CD4-positive, alpha-beta memory T cell (primary cell): ENCODE data around the gene MDP1. TPM values are rescaled to one million over a fixed set of nuclear protein-coding genes. Genes with fewer than 3 reads are reported as not detected.

Experiments
- CTCF ChIA-PET: fragments of 350-600 bp; sonication (Branson Sonifier 250); formaldehyde crosslinking; loops from one replicate; lab custom pipeline; 2021; ENCODE audit warnings: inconsistent platforms; ENCODE audit not compliant: partially characterized antibody; lab: Charles Lee
- POLR2A ChIA-PET: fragments of 350-600 bp; sonication (Branson Sonifier 250); formaldehyde crosslinking; loops from one replicate; lab custom pipeline; 2021; ENCODE audit not compliant: partially characterized antibody; lab: Charles Lee
- DNase-seq, 5 donors: peaks; one replicate each; pipeline versions ENCODE4 v3.0.0 to v3.0.0-alpha.2; 2020 to 2022; ENCODE audit warnings: mixed read lengths in 1 of 5
- H3K27ac ChIP-seq: one replicate; pipeline ENCODE4 v1.7.0; 2013; ENCODE audit warnings: low read depth, low read length
- H3K27me3 ChIP-seq: 2 replicates; pipeline ENCODE4 v1.7.0; 2013; ENCODE audit warnings: mild to moderate bottlenecking, low read length, moderate library complexity; ENCODE audit not compliant: insufficient read depth
- H3K36me3 ChIP-seq: 2 replicates; pipeline ENCODE4 v1.7.0; 2013; ENCODE audit warnings: mild to moderate bottlenecking, low read length, moderate library complexity; ENCODE audit not compliant: insufficient read depth
- H3K4me1 ChIP-seq: 2 replicates; pipeline ENCODE4 v1.7.0; 2013; ENCODE audit warnings: mild to moderate bottlenecking, low read length, moderate library complexity; ENCODE audit not compliant: insufficient read depth
- H3K4me3 ChIP-seq, 2 donors: one replicate each; pipeline ENCODE4 v1.7.0; 2013; ENCODE audit warnings: low read length in 2 of 2, mild to moderate bottlenecking in 1 of 2
- H3K9me3 ChIP-seq, 2 donors: one replicate each; pipeline ENCODE4 v1.7.0; 2013; ENCODE audit warnings: low read length in 2 of 2, control low read depth in 1 of 2; ENCODE audit not compliant: control insufficient read depth in 1 of 2
- H3K27ac Mint-ChIP-seq, 7 donors: one replicate each; pipeline ENCODE4 v1.8.0; 2020 to 2021; ENCODE audit warnings: mixed read lengths in 7 of 7, mild to moderate bottlenecking in 6 of 7, inconsistent platforms in 3 of 7, moderate library complexity in 3 of 7
- H3K27me3 Mint-ChIP-seq, 2 donors: one replicate each; pipeline ENCODE4 v1.8.0; 2020 to 2021; ENCODE audit warnings: mixed read lengths in 2 of 2
- H3K36me3 Mint-ChIP-seq, 2 donors: one replicate each; pipeline ENCODE4 v1.8.0; 2020 to 2021; ENCODE audit warnings: mixed read lengths in 2 of 2, inconsistent platforms in 1 of 2, mild to moderate bottlenecking in 1 of 2
- H3K4me1 Mint-ChIP-seq, 4 donors: one replicate each; pipeline ENCODE4 v1.8.0; 2020 to 2021; ENCODE audit warnings: mixed read lengths in 4 of 4, mild to moderate bottlenecking in 1 of 4
- H3K4me3 Mint-ChIP-seq, 8 donors: one replicate each; pipeline ENCODE4 v1.8.0; 2020 to 2021; ENCODE audit warnings: mixed read lengths in 8 of 8, mild to moderate bottlenecking in 7 of 8, moderate library complexity in 6 of 8, inconsistent platforms in 3 of 8
- H3K9me3 Mint-ChIP-seq, 8 donors: one replicate each; pipeline ENCODE4 v1.8.0; 2020 to 2021; ENCODE audit warnings: mixed read lengths in 8 of 8, mild to moderate bottlenecking in 5 of 8, inconsistent platforms in 3 of 8, moderate library complexity in 1 of 8
- intact Hi-C: fragments of 100-400 bp; cut with micrococcal nuclease; formaldehyde crosslinking; loops from one replicate; pipeline ENCODE4 v1.15.1; 2023
- polyA plus RNA-seq, 2 donors: library from polyadenylated mRNA; unstranded; fragments of 300-500 nt; fragmentation: Illumina TruSeq; gene quantifications; one replicate each; pipeline ENCODE4 v1.2.3, GENCODE V29; 2021
- total RNA-seq, 2 experiments: library from RNA; stranded (reverse); gene quantifications; one replicate each; pipeline ENCODE4 v1.2.3, GENCODE V29; 2021

Gene MDP1
- total and polyA plus RNA-seq, 4 experiments from 2014 or later = 12.5 to 28.1 (median 21.3) TPM

DNA sequence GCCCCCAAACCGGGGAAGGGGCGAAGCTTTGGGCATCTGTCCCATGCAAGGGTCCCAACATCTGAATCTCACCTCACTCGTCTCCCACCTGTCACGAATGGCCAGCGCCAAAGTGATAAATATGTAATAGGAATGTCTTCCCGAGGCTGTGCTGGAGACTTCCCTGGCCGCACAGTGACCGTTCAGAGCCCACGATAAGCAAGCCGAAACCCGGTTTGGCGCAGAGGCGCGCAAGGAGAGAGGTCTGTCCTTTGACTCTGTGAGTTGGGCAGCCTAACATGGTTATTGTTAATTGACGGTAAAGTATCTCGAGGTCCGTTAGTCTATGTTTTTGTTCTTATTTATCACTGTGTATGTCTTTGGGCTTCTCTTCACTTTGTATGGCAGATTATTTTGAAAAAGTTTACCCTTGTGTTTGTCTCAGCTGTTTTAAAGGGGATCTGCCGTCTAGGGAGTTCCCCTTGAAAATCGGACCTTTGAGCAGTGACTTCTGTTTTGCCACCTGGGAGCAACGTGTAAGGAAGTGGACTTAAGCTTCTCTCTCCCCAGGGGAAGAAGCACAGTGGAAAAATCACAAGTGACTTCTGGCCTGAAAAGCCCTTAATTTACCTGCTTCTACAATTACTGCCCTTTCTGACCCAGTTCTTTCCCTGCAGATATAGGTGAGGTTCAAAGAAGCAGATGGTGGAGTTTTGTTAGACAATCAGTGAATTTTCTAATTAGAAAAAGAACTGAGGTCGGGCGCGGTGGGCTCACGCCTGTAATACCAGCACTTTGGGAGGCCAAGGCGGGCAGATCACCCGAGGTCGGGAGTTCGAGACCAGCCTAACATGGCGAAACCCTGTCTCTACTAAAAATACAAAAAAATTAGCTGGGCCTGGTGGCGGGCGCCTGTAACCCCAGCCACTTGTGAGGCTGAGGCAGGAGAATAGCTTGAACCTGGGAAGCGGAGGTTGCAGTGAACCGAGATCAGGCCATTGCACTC is 19.5 kb downstream of the MDP1 start:
- peaks cover 0 to 3% (median 0%) of the 10 kb centered on the region in 8 donors for H3K9me3 Mint-ChIP-seq
- Histone ChIP-seq H3K4me3 (peak overlapping the region; percentile 87 to 90), H3K36me3 (peaks cover 15% of the 10 kb centered on the region), H3K4me1 (peaks cover 37% of the 10 kb centered on the region), H3K9me3 (no peaks in the 10 kb centered on the region), H3K27me3 (no peaks in the 10 kb centered on the region), H3K27ac (peak overlapping the region; percentile 98)
- DNase-seq = no peak
- peaks cover 21 to 41% of the 10 kb centered on the region in 2 donors for H3K36me3 Mint-ChIP-seq
- peaks cover 32 to 65% (median 49%) of the 10 kb centered on the region in 4 donors for H3K4me1 Mint-ChIP-seq
- peak overlapping the region; percentile 93 to 98 (median 94) for H3K4me3 Mint-ChIP-seq
- intact Hi-C loops = no loop called here
- peak overlapping the region; percentile 92 to 99 (median 98) for H3K27ac Mint-ChIP-seq
- H3K27me3 Mint-ChIP-seq = no peaks in the 10 kb centered on the region
- CTCF ChIA-PET = interaction anchor here (0.7 to 3.7 kb wide), 9 partner anchors 13 to 219 kb away, joined by 3 to 23 read pairs (median 5); partner anchors contain the start of genes CHMP4A, CIDEB, IRF9 and MDP1
- POLR2A ChIA-PET = interaction anchor here (0.6 to 4.3 kb wide), 36 partner anchors 10 to 1626 kb away, joined by 3 to 107 read pairs (median 6); partner anchors contain the start of genes CBLN3, CHMP4A, DCAF11 and DHRS1

DNA sequence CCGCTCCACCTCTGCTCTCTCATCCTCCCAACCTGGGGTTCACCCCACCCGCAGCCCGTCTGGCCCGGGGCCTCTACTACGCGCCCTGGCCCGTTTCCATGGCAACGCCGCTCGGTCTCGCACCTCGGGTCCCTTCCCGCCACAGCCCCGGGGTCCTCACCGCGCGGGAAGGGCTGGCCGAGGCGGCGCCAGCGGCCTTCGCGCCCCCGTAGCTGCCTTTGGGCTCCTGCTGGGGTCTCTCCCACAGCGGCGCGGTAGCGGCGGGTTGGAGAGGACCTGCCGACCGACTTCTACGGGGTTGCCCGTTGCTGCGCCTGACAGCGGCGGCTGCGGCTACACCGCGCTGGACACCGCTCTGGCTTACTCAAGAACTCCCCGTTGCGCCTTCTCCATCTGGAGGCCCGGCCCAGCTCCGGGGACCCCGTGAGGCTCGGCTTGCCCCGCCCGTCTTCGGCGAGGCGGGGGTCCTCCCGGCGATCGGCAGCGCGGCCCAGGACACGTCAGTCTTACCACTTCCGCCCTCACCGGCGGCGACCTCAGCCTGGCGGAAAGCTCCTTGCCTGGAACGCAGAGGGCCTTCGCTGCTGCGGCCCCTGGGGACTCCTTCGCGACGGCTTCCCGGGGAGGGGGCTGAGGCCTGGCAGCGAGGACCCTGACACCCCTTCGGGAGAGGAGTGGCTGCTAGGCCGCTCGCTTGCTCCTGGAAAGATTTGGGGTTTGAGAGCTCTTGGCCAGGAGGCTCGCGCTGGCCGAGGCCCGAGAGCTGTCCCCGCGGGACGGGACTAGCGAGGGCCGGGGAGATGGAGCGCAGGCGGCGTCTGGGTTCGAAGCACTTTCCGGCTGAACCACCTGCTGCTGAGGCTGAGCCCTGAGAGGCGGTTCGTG is 20.4 kb downstream of the MDP1 start, which contains the start of gene TM9SF1:
Gene TM9SF1 (minus strand): TSS at position 256 of the 885 bp plus-strand sequence. CDS start 422 bp downstream, outside the sequence.
- Histone ChIP-seq H3K27me3 (no peaks in the 10 kb centered on the region), H3K27ac (peak within 1 kb of the TSS; percentile 98), H3K9me3 (no peaks in the 10 kb centered on the region), H3K4me3 (peak within 1 kb of the TSS; percentile 87 to 90), H3K4me1 (peaks cover 37% of the 10 kb centered on the region), H3K36me3 (peaks cover 15% of the 10 kb centered on the region)
- Mint-ChIP-seq H3K4me1 (peaks cover 31 to 65% (median 48%) of the 10 kb centered on the region in 4 donors), H3K4me3 (peak within 1 kb of the TSS; percentile 93 to 98 (median 94)), H3K36me3 (peaks cover 19 to 42% of the 10 kb centered on the region in 2 donors), H3K27me3 (no peaks in the 10 kb centered on the region), H3K27ac (peak within 1 kb of the TSS; percentile 92 to 99 (median 98)), H3K9me3 (peaks cover 0 to 2% (median 0%) of the 10 kb centered on the region in 8 donors)
- ChIA-PET POLR2A (interaction anchor here (0.6 to 4.3 kb wide), 40 partner anchors 9 to 1625 kb away, joined by 3 to 107 read pairs (median 5); partner anchors contain the start of genes CBLN3, CHMP4A, DCAF11 and DHRS1), CTCF (interaction anchor here (0.7 to 3.7 kb wide), 10 partner anchors 14 to 247 kb away, joined by 3 to 23 read pairs (median 5); partner anchors contain the start of genes CHMP4A, CIDEB, IRF9 and MDP1)
- peak; percentile 89 to 92 (median 92) for DNase-seq
- intact Hi-C loops = loop anchor here (1.0 to 2.0 kb wide), 4 partner anchors 18 to 75 kb away; partner anchors contain the start of genes CHMP4A, GMPR2, IRF9 and NEDD8

DNA sequence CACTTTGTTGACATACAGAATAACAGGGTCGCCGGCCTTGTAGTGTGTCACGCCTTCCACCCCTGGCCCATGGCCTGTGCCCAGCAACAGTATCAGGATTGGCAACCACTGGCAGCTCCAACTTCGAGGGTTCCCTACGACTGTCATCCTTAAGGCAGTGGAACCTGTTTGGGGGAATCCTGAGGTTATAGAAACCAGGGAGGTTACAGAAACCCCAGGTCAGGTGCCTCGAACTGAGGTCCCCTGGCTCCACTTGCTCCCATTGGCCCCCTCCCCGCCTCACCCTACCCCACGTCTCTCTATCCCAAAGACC is 21.0 kb downstream of the MDP1 start:
- H3K27me3 ChIP-seq = no peaks in the 10 kb centered on the region
- intact Hi-C loops = loop anchor here (1.0 to 2.0 kb wide), 4 partner anchors 18 to 76 kb away; partner anchors contain the start of genes CHMP4A, GMPR2, IRF9 and NEDD8
- H3K4me1 ChIP-seq = peaks cover 37% of the 10 kb centered on the region
- DNase-seq = no peak
- Mint-ChIP-seq H3K27ac (peak overlapping the region; percentile 92 to 99 (median 97)), H3K27me3 (no peaks in the 10 kb centered on the region), H3K36me3 (peaks cover 19 to 44% of the 10 kb centered on the region in 2 donors), H3K4me1 (peaks cover 32 to 67% (median 53%) of the 10 kb centered on the region in 4 donors), H3K9me3 (peaks cover 0 to 2% (median 0%) of the 10 kb centered on the region in 8 donors), H3K4me3 (peak overlapping the region; percentile 93 to 98 (median 94))
- CTCF ChIA-PET = interaction anchor here (0.9 to 3.7 kb wide), 6 partner anchors 15 to 103 kb away, joined by 3 to 23 read pairs (median 8); partner anchors contain the start of genes CHMP4A, IRF9, MDP1 and TINF2
- no peaks in the 10 kb centered on the region for H3K9me3 ChIP-seq
- peak overlapping the region; percentile 87 to 90 for H3K4me3 ChIP-seq
- H3K36me3 ChIP-seq = peaks cover 15% of the 10 kb centered on the region
- POLR2A ChIA-PET = interaction anchor here (0.7 to 4.3 kb wide), 28 partner anchors 8 to 248 kb away, joined by 3 to 107 read pairs (median 11); partner anchors contain the start of genes CBLN3, CHMP4A, DCAF11 and EMC9
- peak overlapping the region; percentile 98 for H3K27ac ChIP-seq

DNA sequence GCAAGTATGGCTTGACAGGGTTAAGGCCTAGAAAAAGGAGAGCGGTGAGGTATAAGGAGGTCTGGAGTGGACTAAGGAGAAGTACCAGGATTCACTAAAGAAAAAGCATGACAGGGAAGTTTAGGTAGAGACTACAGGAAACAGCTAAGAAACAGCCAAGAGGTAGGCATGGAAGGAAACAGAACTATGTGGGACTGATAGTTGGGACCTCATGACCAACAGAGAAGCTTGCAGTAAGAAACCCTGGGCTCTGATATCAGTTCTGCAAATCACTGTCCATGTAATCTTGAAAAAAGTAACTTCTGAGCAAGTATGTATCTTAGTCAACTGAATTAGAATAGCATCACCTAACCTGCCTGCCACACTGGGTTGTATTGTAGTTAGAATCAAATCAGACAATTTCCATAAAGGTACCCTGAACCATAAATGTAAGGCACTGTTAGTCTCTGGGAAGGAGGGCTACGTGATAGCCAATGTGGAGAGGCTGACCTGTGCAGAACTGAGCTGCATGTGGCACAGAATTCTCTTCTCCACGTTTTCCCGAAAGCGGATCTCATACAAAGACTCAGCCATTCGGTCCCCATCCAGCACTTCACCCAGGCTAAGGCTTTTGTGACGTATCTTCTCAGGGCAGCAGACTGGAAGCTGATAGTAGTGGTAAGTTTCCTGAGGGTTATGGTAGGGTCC is 21.5 kb downstream of the MDP1 start:
- no peaks in the 10 kb centered on the region for H3K27me3 Mint-ChIP-seq
- POLR2A ChIA-PET = interaction anchor here (1.3 to 4.3 kb wide), 18 partner anchors 18 to 248 kb away, joined by 3 to 107 read pairs (median 18); partner anchors contain the start of genes CBLN3, CHMP4A, DCAF11 and EMC9

DNA sequence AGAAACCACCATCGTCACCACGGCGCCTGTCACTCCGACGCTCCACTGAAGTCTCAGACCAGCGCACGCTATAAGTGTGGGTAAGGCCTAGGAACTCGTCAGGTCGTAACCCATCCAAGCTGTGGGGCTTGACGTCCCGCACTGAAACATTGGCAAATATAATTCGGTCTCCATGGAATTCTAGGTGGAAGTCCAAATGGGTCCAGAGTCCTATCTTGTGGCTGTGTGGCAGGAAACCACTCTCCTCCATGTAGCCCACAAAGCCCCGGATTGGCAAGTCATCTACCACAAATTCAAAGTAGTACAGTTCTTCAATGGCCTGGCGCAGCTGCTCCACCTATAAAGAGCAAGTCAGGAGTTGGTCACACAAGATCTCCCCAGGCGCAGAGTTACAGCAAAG is 22.9 kb downstream of the MDP1 start:
- intact Hi-C loops = no loop called here
- H3K9me3 ChIP-seq = no peaks in the 10 kb centered on the region
- DNase-seq = no peak
- peaks cover 31 to 70% (median 54%) of the 10 kb centered on the region in 4 donors for H3K4me1 Mint-ChIP-seq
- peaks cover 43% of the 10 kb centered on the region for H3K4me1 ChIP-seq
- H3K27me3 Mint-ChIP-seq = no peaks in the 10 kb centered on the region
- H3K36me3 Mint-ChIP-seq = peaks cover 14 to 49% of the 10 kb centered on the region in 2 donors
- ChIA-PET POLR2A (interaction anchor here (3.8 to 4.3 kb wide), 2 partner anchors 19 to 56 kb away, joined by 26 to 107 read pairs; partner anchors contain the start of genes CHMP4A and PSME1), CTCF (no interaction called here)
- peak overlapping the region; percentile 25 to 94 (median 73) for H3K27ac Mint-ChIP-seq
- no peak overlapping the region for H3K27ac ChIP-seq
- peak overlapping the region in 5 of 8 donors; percentile 13 to 36 (median 25) for H3K4me3 Mint-ChIP-seq
- peaks cover 0 to 2% (median 0%) of the 10 kb centered on the region in 8 donors for H3K9me3 Mint-ChIP-seq
- H3K27me3 ChIP-seq = no peaks in the 10 kb centered on the region
- no peak overlapping the region for H3K4me3 ChIP-seq
- peaks cover 15% of the 10 kb centered on the region for H3K36me3 ChIP-seq

More for the DNA sequence above, 21.5 kb downstream of the MDP1 start:
- Mint-ChIP-seq H3K4me1 (peaks cover 34 to 67% (median 54%) of the 10 kb centered on the region in 4 donors), H3K27ac (peak overlapping the region; percentile 92 to 99 (median 97)), H3K4me3 (peak overlapping the region; percentile 93 to 98 (median 94)), H3K9me3 (peaks cover 0 to 2% (median 0%) of the 10 kb centered on the region in 8 donors), H3K36me3 (peaks cover 20 to 44% of the 10 kb centered on the region in 2 donors)
- Histone ChIP-seq H3K27me3 (no peaks in the 10 kb centered on the region), H3K4me3 (peak overlapping the region; percentile 87 to 90), H3K4me1 (peaks cover 39% of the 10 kb centered on the region), H3K36me3 (peaks cover 15% of the 10 kb centered on the region), H3K27ac (peak overlapping the region; percentile 98), H3K9me3 (no peaks in the 10 kb centered on the region)
- intact Hi-C loops = loop anchor here (2.0 kb wide), 1 partner anchor 76 kb away; the partner anchor contains the start of gene RABGGTA
- DNase-seq = no peak
- CTCF ChIA-PET = interaction anchor here (1.0 to 3.7 kb wide), 6 partner anchors 21 to 103 kb away, joined by 3 to 23 read pairs (median 8); partner anchors contain the start of genes CHMP4A, EMC9, IRF9 and MDP1
